ENCODE results near the gene INHBB. TPM values are rescaled to one million over a fixed set of nuclear protein-coding genes. Genes with fewer than 3 reads are reported as not detected.
"Not testable (repeated sequence)": the region's sequence is repeated elsewhere in the genome, so short reads cannot be mapped to it uniquely, and the experiment has no call there.

Gene INHBB
- total and polyA plus RNA-seq, 4 donors, result 0.97 to 7.8 (median 5.8) TPM

DNA sequence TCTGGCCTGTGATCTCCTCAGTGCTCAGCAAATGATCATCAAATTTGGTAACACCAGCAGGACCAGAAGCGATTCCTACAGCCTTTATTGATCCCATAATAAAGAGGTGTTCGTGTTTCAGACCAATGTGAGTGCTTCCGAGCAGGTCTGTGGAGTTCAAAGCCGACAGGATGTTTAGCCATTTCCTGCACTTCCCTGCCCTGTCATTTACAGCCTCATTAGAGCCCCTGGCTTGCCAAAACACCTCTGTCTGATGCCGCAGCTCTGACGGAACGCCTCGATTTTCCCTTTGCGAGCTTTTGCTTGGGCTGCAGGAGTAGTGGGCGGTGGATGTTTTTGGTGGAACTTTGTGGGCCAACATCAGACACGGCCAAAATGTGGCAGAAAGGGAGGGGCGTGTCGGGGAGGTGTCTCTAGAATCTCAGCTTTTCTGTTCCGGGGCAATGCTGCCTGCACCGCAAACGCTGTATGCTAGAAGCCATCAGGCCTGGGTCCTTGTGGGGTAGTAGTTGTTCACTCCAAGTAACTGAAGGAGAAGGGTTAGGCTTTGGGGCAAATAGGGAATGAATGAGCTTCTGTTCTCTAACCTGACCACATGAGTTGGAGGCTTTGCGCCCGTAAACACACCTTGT lies 26.1 kb upstream of the INHBB start:
- no peak for DNase-seq

GRCh38 chr2:120320318-120320851 lies 25.6 kb upstream of the INHBB start:
- TF ChIP-seq CTCF (IDR thresholded peaks at IDR 0.05; ENCODE audit: control extremely low read depth, extremely low read depth), result no peak
- Histone ChIP-seq H3K9ac (ENCODE audit: insufficient read depth in 1 of 2, low read length in 2 of 2) (peak overlapping the region in 1 of 2 donors; percentile 11), H3K36me3 (ENCODE audit: control insufficient read depth in 4 of 4, insufficient read depth in 4 of 4, low read length in 4 of 4) (no peaks in the 10 kb centered on the region), H3K27ac (ENCODE audit: low read depth in 1 of 2, low read length in 1 of 2) (no peak overlapping the region), H3K9me3 (ENCODE audit: control insufficient read depth in 4 of 4, insufficient read depth in 3 of 4, low read length in 3 of 4) (no peaks in the 10 kb centered on the region), H3K4me1 (ENCODE audit: control insufficient read depth in 5 of 5, insufficient read depth in 5 of 5, low read length in 5 of 5) (peaks cover 0 to 38% (median 6%) of the 10 kb centered on the region in 5 donors), H3K27me3 (ENCODE audit: control insufficient read depth in 3 of 3, insufficient read depth in 3 of 3, low read length in 2 of 3) (no peaks in the 10 kb centered on the region), H3K4me3 (no peak overlapping the region)
- DNase-seq, result peak; percentile 53 to 91 (median 80)
- no peak for ATAC-seq (ENCODE audit: insufficient read depth, low FRiP score)
- 62 to 72% methylated on average over 10 of the region's 10 CpGs for WGBS, 2 donors

More for the DNA sequence above, 26.1 kb upstream of the INHBB start:
- 65 to 75% methylated on average over 18 of the region's 18 CpGs for WGBS, 2 donors
- ATAC-seq (ENCODE audit: insufficient read depth, low FRiP score), result no peak
- H3K9ac ChIP-seq (ENCODE audit: insufficient read depth in 1 of 2, low read length in 2 of 2), result no peak overlapping the region
- H3K4me1 ChIP-seq (ENCODE audit: control insufficient read depth in 5 of 5, insufficient read depth in 5 of 5, low read length in 5 of 5), result peaks cover 0 to 38% (median 6%) of the 10 kb centered on the region in 5 donors
- no peak overlapping the region for H3K27ac ChIP-seq (ENCODE audit: low read depth in 1 of 2, low read length in 1 of 2)
- H3K4me3 ChIP-seq, result no peak overlapping the region
- TF ChIP-seq CTCF (IDR thresholded peaks at IDR 0.05; ENCODE audit: control extremely low read depth, extremely low read depth), result no peak
- H3K9me3 ChIP-seq (ENCODE audit: control insufficient read depth in 4 of 4, insufficient read depth in 3 of 4, low read length in 3 of 4), result no peaks in the 10 kb centered on the region
- H3K36me3 ChIP-seq (ENCODE audit: control insufficient read depth in 4 of 4, insufficient read depth in 4 of 4, low read length in 4 of 4), result no peaks in the 10 kb centered on the region
- no peaks in the 10 kb centered on the region for H3K27me3 ChIP-seq (ENCODE audit: control insufficient read depth in 3 of 3, insufficient read depth in 3 of 3, low read length in 2 of 3)

DNA sequence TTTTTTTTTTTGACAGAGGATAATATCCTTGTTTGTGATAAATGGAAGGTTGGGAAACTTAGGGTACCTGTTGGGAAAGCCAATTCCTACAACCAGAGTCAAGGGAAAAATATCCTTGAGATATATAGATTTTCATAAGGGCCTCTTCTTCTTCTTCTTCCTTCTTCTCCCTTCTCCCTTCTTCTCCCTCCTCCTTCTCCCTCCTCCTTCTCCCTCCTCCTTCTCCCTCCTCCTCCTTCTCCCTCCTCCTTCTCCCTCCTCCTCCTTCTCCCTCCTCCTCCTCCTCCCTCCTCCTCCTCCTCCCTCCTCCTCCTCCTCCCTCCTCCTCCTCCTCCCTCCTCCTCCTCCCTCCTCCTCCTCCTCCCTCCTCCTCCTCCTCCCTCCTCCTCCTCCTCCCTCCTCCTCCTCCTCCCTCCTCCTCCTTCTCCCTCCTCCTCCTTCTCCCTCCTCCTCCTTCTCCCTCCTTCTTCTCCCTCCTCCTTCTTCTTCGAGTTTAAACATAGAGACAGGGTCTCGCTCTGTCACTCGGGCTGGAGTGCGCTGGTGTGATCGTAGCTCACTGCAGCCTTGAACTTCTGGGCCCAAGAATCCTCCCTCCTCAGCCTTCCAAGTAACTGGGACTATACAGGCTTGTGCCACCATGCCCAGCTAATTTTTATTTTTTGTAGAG lies 24.9 kb upstream of the INHBB start:
- H3K27me3 ChIP-seq (ENCODE audit: control insufficient read depth in 3 of 3, insufficient read depth in 3 of 3, low read length in 2 of 3); H3K9ac ChIP-seq (ENCODE audit: insufficient read depth in 1 of 2, low read length in 2 of 2); H3K9me3 ChIP-seq (ENCODE audit: control insufficient read depth in 4 of 4, insufficient read depth in 3 of 4, low read length in 3 of 4); DNase-seq; ATAC-seq (ENCODE audit: insufficient read depth, low FRiP score); H3K4me3 ChIP-seq; H3K36me3 ChIP-seq (ENCODE audit: control insufficient read depth in 4 of 4, insufficient read depth in 4 of 4, low read length in 4 of 4); H3K27ac ChIP-seq (ENCODE audit: low read depth in 1 of 2, low read length in 1 of 2): not testable (repeated sequence)
- 93 to 98% methylated on average over 5 of the region's 5 CpGs for WGBS, 2 donors
- peaks cover 0 to 38% (median 6%) of the 10 kb centered on the region in 5 donors for H3K4me1 ChIP-seq (ENCODE audit: control insufficient read depth in 5 of 5, insufficient read depth in 5 of 5, low read length in 5 of 5)

DNA sequence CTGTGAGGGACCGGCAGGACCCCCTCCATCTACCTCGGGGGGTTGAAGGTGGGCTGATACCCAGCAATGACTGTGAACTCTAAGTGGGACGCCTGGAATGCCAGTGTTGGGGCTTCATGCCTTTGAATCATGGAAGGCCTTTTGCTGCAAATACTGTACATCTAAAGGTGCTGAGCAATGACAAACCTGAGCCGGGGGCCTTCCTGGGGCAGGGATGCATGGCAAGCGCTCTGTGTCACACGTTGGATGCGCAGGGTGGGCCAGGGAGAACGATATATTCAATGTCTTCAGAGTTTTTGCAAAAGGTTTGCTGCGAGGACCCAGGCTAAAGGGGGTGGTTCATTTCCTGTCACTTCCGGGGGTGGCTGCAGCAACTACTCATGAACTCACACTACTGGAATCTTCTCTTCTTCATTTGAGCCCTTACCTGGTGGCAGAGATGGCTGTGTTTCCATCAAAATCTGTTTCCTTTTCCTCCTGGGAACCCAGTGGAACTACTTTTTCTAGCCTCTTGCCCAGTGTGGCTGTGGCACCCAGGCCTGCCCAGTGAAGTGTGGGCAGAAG lies 24.1 kb upstream of the INHBB start:
- WGBS, 2 donors, result 84 to 85% methylated on average over 10 of the region's 10 CpGs
- DNase-seq (no peak), ATAC-seq (ENCODE audit: insufficient read depth, low FRiP score) (no peak)
- Histone ChIP-seq H3K36me3 (ENCODE audit: control insufficient read depth in 4 of 4, insufficient read depth in 4 of 4, low read length in 4 of 4) (no peaks in the 10 kb centered on the region), H3K27ac (ENCODE audit: low read depth in 1 of 2, low read length in 1 of 2) (no peak overlapping the region), H3K4me1 (ENCODE audit: control insufficient read depth in 5 of 5, insufficient read depth in 5 of 5, low read length in 5 of 5) (peaks cover 0 to 38% (median 6%) of the 10 kb centered on the region in 5 donors), H3K9me3 (ENCODE audit: control insufficient read depth in 4 of 4, insufficient read depth in 3 of 4, low read length in 3 of 4) (no peaks in the 10 kb centered on the region), H3K27me3 (ENCODE audit: control insufficient read depth in 3 of 3, insufficient read depth in 3 of 3, low read length in 2 of 3) (no peaks in the 10 kb centered on the region), H3K4me3 (no peak overlapping the region), H3K9ac (ENCODE audit: insufficient read depth in 1 of 2, low read length in 2 of 2) (no peak overlapping the region)
- no peak for TF ChIP-seq CTCF (IDR thresholded peaks at IDR 0.05; ENCODE audit: control extremely low read depth, extremely low read depth)
